Measurements from ENCODE around the gene IL4. TPM values are rescaled to one million over a fixed set of nuclear protein-coding genes. Genes with fewer than 3 reads are reported as not detected.

IL4 gene
- total RNA-seq (ENCODE audit: low replicate concordance), result not detected in 2 replicates

DNA sequence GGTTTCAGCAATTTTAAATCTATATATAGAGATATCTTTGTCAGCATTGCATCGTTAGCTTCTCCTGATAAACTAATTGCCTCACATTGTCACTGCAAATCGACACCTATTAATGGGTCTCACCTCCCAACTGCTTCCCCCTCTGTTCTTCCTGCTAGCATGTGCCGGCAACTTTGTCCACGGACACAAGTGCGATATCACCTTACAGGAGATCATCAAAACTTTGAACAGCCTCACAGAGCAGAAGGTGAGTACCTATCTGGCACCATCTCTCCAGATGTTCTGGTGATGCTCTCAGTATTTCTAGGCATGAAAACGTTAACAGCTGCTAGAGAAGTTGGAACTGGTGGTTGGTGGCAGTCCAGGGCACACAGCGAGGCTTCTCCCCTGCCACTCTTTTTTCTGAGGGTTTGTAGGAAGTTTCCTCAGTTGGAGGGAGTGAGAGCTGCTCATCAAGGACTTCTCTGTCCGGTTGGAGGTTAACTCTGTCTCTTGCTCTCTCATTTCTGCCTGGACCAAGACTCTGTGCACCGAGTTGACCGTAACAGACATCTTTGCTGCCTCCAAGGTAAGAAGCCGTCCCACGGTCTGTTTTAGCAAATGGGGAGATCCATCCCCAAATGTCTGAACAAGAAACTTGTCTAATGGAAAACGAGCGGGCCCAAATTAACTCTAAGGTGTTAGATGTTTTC, at the start of gene IL4:
IL4 (plus strand) TSS at position 51 of the 692 bp plus-strand sequence; CDS start at position 113, 62 bp downstream.

DNA sequence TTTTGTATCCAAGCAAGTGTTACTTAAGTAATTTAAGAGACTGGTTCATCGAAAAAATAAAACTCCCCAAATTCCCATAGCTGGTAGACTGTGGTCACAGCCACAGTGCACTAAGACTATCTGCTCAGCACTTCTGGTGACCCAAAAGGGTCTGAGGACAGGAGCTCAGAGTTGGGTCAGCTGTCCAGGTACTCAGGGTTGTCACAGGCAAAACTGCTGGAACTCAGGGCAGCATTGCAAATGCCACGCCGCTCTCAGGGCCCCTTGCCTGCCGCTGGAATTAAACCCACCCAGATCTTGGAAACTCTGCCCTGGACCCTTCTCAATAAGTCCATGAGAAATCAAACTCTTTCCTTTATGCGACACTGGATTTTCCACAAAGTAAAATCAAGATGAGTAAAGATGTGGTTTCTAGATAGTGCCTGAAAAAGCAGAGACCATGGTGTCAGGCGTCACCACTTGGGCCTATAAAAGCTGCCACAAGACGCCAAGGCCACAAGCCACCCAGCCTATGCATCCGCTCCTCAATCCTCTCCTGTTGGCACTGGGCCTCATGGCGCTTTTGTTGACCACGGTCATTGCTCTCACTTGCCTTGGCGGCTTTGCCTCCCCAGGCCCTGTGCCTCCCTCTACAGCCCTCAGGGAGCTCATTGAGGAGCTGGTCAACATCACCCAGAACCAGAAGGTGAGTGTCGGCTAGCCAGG, 16.0 kb upstream of the IL4 start, which contains the start of gene IL13:
IL13 (plus strand) TSS at position 498 of the 705 bp plus-strand sequence; CDS start at position 512, 14 bp downstream.

Other genes with a start within 250 kb of the IL4 start
- 9.2 and 15.6 TPM in 2 replicates for gene IRF1, start 183.2 kb upstream of the IL4 start, total RNA-seq (ENCODE audit: low replicate concordance)
- gene IL5, start 130.5 kb upstream of the IL4 start, total RNA-seq (ENCODE audit: low replicate concordance), result not detected in 2 replicates
- 20.3 and 24.3 TPM in 2 replicates for gene RAD50, start 117.0 kb upstream of the IL4 start, total RNA-seq (ENCODE audit: low replicate concordance)
- not detected in 2 replicates for gene IL13, start 15.8 kb upstream of the IL4 start, total RNA-seq (ENCODE audit: low replicate concordance)
- 7.4 and 9.9 TPM in 2 replicates for gene KIF3A, start 63.6 kb downstream of the IL4 start, total RNA-seq (ENCODE audit: low replicate concordance)
- gene CCNI2, start 73.4 kb downstream of the IL4 start, total RNA-seq (ENCODE audit: low replicate concordance), result not detected in 2 replicates
- gene SEPTIN8, start 103.2 kb downstream of the IL4 start, total RNA-seq (ENCODE audit: low replicate concordance), result 53.3 and 114 TPM in 2 replicates
- gene SOWAHA, start 139.3 kb downstream of the IL4 start, total RNA-seq (ENCODE audit: low replicate concordance), result not detected in 2 replicates
- gene SHROOM1, start 156.7 kb downstream of the IL4 start, total RNA-seq (ENCODE audit: low replicate concordance), result 1.1 and 3.2 TPM in 2 replicates
- under 0.01 and 0.47 TPM in 2 replicates for gene GDF9, start 192.5 kb downstream of the IL4 start, total RNA-seq (ENCODE audit: low replicate concordance)
- 135 and 151 TPM in 2 replicates for gene UQCRQ, start 192.7 kb downstream of the IL4 start, total RNA-seq (ENCODE audit: low replicate concordance)
- gene LEAP2, start 199.7 kb downstream of the IL4 start, total RNA-seq (ENCODE audit: low replicate concordance), result 0.08 TPM in 1 of 2 replicates, not detected in the other

Measured in smooth muscle cell of the coronary artery (primary cell).